K562 (cell line): ENCODE results near the gene TALDO1. TPM values are rescaled to one million over a fixed set of nuclear protein-coding genes. Genes with fewer than 3 reads are reported as not detected.

Experiments
- BRD4 ChIP-seq: fragments of 200-600 bp; sonication (generic); IDR thresholded peaks from 2 replicates; pipeline ENCODE4 v1.6.1; 2017; ENCODE audit warnings: inconsistent platforms
- CBX1 ChIP-seq: sonication (generic); IDR thresholded peaks from 2 replicates; pipeline ENCODE4 v1.6.1; 2016; ENCODE audit warnings: antibody characterized with exemption, low read depth, mild to moderate bottlenecking
- DNMT1 ChIP-seq: fragments of 450-650 bp; IDR thresholded peaks from 2 replicates; pipeline ENCODE4 v1.6.1; 2016; ENCODE audit warnings: antibody characterized with exemption, mild to moderate bottlenecking
- FOXA1 ChIP-seq: fragments of 450-650 bp; IDR thresholded peaks from 2 replicates; pipeline ENCODE4 v1.6.1; 2016; ENCODE audit warnings: mild to moderate bottlenecking, borderline replicate concordance
- FOXO4 ChIP-seq: fragments of 450-650 bp; formaldehyde crosslinking; IDR thresholded peaks from 2 replicates; pipeline ENCODE4 v1.4.0; 2020; ENCODE audit warnings: mild to moderate bottlenecking, moderate library complexity
- GABPB1 ChIP-seq: sonication (generic); formaldehyde crosslinking; IDR thresholded peaks from 2 replicates; pipeline ENCODE4 v1.8.0; 2022; ENCODE audit warnings: mild to moderate bottlenecking, missing genetic modification reagents
- HMGN3 ChIP-seq: IDR thresholded peaks from 2 replicates; pipeline ENCODE4 v1.6.1; 2011; ENCODE audit warnings: borderline replicate concordance, low read depth, mild to moderate bottlenecking, mixed read lengths, low read length; ENCODE audit not compliant: insufficient read length; ENCODE audit errors: extremely low read depth
- HNRNPK ChIP-seq: fragments of 200-400 bp; formaldehyde crosslinking; IDR thresholded peaks from one replicate; pipeline ENCODE4 v1.6.1; 2018; ENCODE audit warnings: mild to moderate bottlenecking, low read depth, low read length; ENCODE audit not compliant: poor library complexity, severe bottlenecking
- KDM5B ChIP-seq: fragments of 200-600 bp; sonication (generic); IDR thresholded peaks from 2 replicates; pipeline ENCODE4 v1.6.1; 2012; ENCODE audit warnings: low read depth, mild to moderate bottlenecking, moderate library complexity, low read length, control low read depth, inconsistent platforms; ENCODE audit not compliant: insufficient replicate concordance
- NRF1 ChIP-seq, 2 experiments: fragments of 450-650 bp; IDR thresholded peaks in 1 of 2; conservative IDR thresholded peaks in 1 of 2; 2 replicates each; pipeline ENCODE4 v1.6.1; 2014; ENCODE audit warnings: mild to moderate bottlenecking in 2 of 2
- POLR2A ChIP-seq: fragments of 450-650 bp; conservative IDR thresholded peaks from 2 replicates; pipeline ENCODE4 v1.6.1; 2016
- RBM22 ChIP-seq: fragments of 200-400 bp; formaldehyde crosslinking; IDR thresholded peaks from 2 replicates; pipeline ENCODE4 v1.6.1; 2018; ENCODE audit warnings: low read length, low read depth; ENCODE audit not compliant: poor library complexity, severe bottlenecking
- SREBF1 ChIP-seq: fragments of 150-350 bp; IDR thresholded peaks from 2 replicates; pipeline ENCODE4 v1.6.1; 2014; ENCODE audit warnings: antibody characterized with exemption, low read depth, low read length, borderline replicate concordance
- STAT5A ChIP-seq: IDR thresholded peaks from 2 replicates; pipeline ENCODE4 v1.6.1; 2012; ENCODE audit warnings: low read length, inconsistent platforms, borderline replicate concordance
- ZNF263 ChIP-seq: sonication (generic); formaldehyde crosslinking; IDR thresholded peaks from 2 replicates; pipeline ENCODE4 v1.8.0; 2022; ENCODE audit warnings: mild to moderate bottlenecking, missing genetic modification reagents, borderline replicate concordance
- polyA plus RNA-seq, 8 experiments: library from polyadenylated mRNA; depleted of rRNA in 4 of 8; stranded (reverse) in 5 of 8; unstranded in 3 of 8; fragments of >200 nt; fragmentation: Nextera tagmentation in 2 of 8; fragmentation: Illumina TruSeq in 1 of 8; extraction: Ambion mirVana in 2 of 8; extraction: Trizol in 1 of 8; gene quantifications; 2 replicates each; pipeline versions ENCODE4 v1.2.1 to v1.2.3, GENCODE V29; 2011 to 2014; ENCODE audit warnings: inconsistent platforms in 1 of 8, missing spikeins in 1 of 8
- total RNA-seq, 7 experiments: library from RNA; depleted of rRNA in 6 of 7; stranded (reverse); fragments of >200 nt in 6 of 7; fragmentation: Illumina TruSeq in 2 of 7; extraction: Trizol in 2 of 7; gene quantifications; 2 replicates each; pipeline versions ENCODE4 v1.2.1 to v1.2.3, GENCODE V29; 2011 to 2021; ENCODE audit warnings: low replicate concordance in 1 of 7
- TF ChIP-seq, protein P1 (sequence below): fragments of 450-650 bp; IDR thresholded peaks from 2 replicates; pipeline ENCODE4 v1.7.1; 2018; ENCODE audit warnings: mild to moderate bottlenecking, low read depth; ENCODE audit not compliant: partially characterized antibody
- TF ChIP-seq, protein P2 (sequence below): sonication (generic); formaldehyde crosslinking; IDR thresholded peaks from 2 replicates; pipeline ENCODE4 v1.8.0; 2022; ENCODE audit warnings: mild to moderate bottlenecking, missing genetic modification reagents
- TF ChIP-seq, protein P3 (sequence below): sonication (generic); formaldehyde crosslinking; IDR thresholded peaks from 2 replicates; pipeline ENCODE4 v1.8.0; 2022; ENCODE audit warnings: missing genetic modification reagents, mild to moderate bottlenecking, moderate library complexity, borderline replicate concordance

The TALDO1 gene
- total and polyA plus RNA-seq, 9 of the 15 experiments (the other 6 are each of a cell fraction or from before 2014, with no cell fraction given): 260 to 541 (median 441) TPM

- TF ChIP-seq STAT5A (no peak), FOXA1 (no peak), NRF1 (conservative IDR thresholded peaks at IDR 0.05 in 1 of 2, IDR thresholded peaks at IDR 0.05 in 1 of 2) (no peak), DNMT1 (no peak), RBM22 (peak; percentile 71), GABPB1 (CRISPR knock-in tag) (0 out of 2 replicates have a peak, but pooled peaks have one; percentile 30), HNRNPK (no peak), CBX1 (peak; percentile 38), SREBF1 (no peak), BRD4 (no peak), ZNF263 (CRISPR knock-in tag) (0 out of 2 replicates have a peak, but pooled peaks have one; percentile 26), HMGN3 (peak; percentile 33), POLR2A (peak; percentile 61), KDM5B (peak; percentile 8), FOXO4 (CRISPR knock-in tag) (no peak)
- TF ChIP-seq, protein P1, sequence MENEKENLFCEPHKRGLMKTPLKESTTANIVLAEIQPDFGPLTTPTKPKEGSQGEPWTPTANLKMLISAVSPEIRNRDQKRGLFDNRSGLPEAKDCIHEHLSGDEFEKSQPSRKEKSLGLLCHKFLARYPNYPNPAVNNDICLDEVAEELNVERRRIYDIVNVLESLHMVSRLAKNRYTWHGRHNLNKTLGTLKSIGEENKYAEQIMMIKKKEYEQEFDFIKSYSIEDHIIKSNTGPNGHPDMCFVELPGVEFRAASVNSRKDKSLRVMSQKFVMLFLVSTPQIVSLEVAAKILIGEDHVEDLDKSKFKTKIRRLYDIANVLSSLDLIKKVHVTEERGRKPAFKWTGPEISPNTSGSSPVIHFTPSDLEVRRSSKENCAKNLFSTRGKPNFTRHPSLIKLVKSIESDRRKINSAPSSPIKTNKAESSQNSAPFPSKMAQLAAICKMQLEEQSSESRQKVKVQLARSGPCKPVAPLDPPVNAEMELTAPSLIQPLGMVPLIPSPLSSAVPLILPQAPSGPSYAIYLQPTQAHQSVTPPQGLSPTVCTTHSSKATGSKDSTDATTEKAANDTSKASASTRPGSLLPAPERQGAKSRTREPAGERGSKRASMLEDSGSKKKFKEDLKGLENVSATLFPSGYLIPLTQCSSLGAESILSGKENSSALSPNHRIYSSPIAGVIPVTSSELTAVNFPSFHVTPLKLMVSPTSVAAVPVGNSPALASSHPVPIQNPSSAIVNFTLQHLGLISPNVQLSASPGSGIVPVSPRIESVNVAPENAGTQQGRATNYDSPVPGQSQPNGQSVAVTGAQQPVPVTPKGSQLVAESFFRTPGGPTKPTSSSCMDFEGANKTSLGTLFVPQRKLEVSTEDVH: peak; percentile 22
- TF ChIP-seq, protein P2, sequence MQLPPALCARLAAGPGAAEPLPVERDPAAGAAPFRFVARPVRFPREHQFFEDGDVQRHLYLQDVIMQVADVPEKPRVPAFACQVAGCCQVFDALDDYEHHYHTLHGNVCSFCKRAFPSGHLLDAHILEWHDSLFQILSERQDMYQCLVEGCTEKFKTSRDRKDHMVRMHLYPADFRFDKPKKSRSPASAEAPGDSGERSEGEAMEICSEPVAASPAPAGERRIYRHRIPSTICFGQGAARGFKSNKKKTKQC (CRISPR knock-in tag): 0 out of 2 replicates have a peak, but pooled peaks have one; percentile 16
- TF ChIP-seq, protein P3, sequence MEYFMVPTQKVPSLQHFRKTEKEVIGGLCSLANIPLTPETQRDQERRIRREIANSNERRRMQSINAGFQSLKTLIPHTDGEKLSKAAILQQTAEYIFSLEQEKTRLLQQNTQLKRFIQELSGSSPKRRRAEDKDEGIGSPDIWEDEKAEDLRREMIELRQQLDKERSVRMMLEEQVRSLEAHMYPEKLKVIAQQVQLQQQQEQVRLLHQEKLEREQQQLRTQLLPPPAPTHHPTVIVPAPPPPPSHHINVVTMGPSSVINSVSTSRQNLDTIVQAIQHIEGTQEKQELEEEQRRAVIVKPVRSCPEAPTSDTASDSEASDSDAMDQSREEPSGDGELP: 0 out of 2 replicates have a peak, but pooled peaks have one; percentile 20
Observed at GRCh38 chr11:763549-764321, 16.5 kb downstream of the TALDO1 start (continued).
